SK-N-SH treated with all-trans-retinoic acid at 6 μM for 48 hours (cell line): ENCODE results near the gene ECHS1.

Experiments
- RARB ChIP-seq: fragments of 250-450 bp; sonication (Bioruptor Pico); IDR thresholded peaks from 2 replicates; pipeline ENCODE4 v1.8.0; 2021; ENCODE audit warnings: mild to moderate bottlenecking, moderate library complexity
- ZNF70 ChIP-seq: fragments of 450-650 bp; formaldehyde crosslinking; IDR thresholded peaks from 2 replicates; pipeline ENCODE4 v1.5.0; 2020; ENCODE audit warnings: mild to moderate bottlenecking, moderate library complexity

DNA sequence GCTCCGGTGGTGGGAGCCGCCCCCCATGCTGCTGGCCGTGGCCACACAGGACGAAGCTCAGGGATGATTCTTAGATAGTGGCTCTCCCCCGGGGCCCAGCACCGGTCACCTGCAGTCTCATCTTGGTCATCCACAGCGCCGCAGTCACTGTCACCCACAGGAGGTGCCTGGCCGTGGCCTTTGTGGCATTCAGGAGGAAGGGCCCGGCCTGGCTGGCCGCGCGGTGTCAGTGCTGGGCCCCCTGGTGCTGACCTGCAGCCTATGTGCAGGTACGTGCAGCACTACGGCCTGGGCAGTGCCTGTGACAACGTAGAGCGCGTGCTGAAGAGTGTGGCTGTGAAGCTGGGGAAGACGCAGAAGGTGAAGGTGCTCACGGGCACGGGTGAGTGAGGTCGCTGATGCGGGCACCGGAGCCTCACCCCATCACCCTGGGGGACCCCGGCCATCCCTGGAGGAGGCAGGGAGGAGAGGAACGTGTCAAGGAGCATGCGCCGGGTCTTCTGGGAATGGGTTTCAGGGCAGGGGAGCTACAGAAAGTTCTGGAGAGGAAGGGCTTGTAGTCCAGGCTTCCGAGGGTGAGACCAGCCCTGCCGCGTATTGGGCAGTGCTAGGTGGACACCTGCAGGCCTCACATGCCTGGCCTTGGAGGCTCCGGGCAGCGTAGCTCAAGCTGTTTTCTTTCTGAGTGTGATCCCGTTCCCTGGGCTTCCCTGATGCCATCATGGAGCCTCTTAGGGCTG is 46.2 kb upstream of the ECHS1 start:
- TF ChIP-seq ZNF70 (no peak), RARB (CRISPR knock-in tag) (no peak)
